SJCRH30 (cell line): Measurements from ENCODE around the gene PAEP. TPM values are rescaled to one million over a fixed set of nuclear protein-coding genes. Genes with fewer than 3 reads are reported as not detected.

Source experiments
- DNase-seq, 2 experiments: peaks; one replicate each; pipeline ENCODE4 v3.0.0-alpha.2; 2015 to 2020
- H3K27ac ChIP-seq: fragments of 250-450 bp; sonication (Bioruptor Pico); 2 replicates; pipeline ENCODE4 v1.5.1; 2020; ENCODE audit warnings: mild to moderate bottlenecking, moderate library complexity
- H3K27me3 ChIP-seq: fragments of 250-450 bp; sonication (Bioruptor Pico); 2 replicates; pipeline ENCODE4 v1.5.1; 2020; ENCODE audit warnings: mild to moderate bottlenecking, moderate library complexity
- H3K36me3 ChIP-seq: fragments of 250-450 bp; sonication (Bioruptor Pico); 2 replicates; pipeline ENCODE4 v1.5.1; 2020; ENCODE audit warnings: mild to moderate bottlenecking, moderate library complexity
- H3K4me1 ChIP-seq: fragments of 250-450 bp; sonication (Bioruptor Pico); 2 replicates; pipeline ENCODE4 v1.5.1; 2020; ENCODE audit warnings: mild to moderate bottlenecking, moderate library complexity
- H3K4me3 ChIP-seq: fragments of 250-450 bp; sonication (Bioruptor Pico); 2 replicates; pipeline ENCODE4 v1.5.1; 2020; ENCODE audit warnings: mild to moderate bottlenecking, moderate library complexity
- H3K9me3 ChIP-seq: fragments of 250-450 bp; sonication (Bioruptor Pico); replicated peaks from 2 replicates; pipeline ENCODE4 v1.5.1; 2020; ENCODE audit warnings: mild to moderate bottlenecking, moderate library complexity
- total RNA-seq: library from RNA; depleted of rRNA; stranded (reverse); fragments of >200 nt; shearing (Covaris generic); gene quantifications from 2 replicates; pipeline ENCODE4 v1.2.3, GENCODE V29; 2014

The PAEP gene
- total RNA-seq, 1 experiment from 2014 or later = not detected

DNA sequence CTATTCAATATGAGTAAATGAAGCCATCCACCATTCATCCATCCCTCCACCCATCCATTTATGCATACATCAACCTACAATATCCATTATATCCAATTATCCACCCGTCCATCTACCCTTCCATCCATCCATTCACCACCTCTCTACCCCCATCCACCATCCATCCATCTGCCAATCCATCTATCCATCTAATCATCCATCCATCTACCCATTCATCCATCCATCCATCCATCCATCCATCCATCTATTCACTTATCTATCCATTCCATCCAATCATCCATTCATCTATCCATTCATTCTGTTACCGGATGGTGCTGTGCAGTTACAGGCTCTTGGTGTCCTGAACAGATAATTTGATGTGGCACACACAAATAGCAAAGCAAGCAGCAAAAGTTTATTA is 10.7 kb downstream of the PAEP start:
- H3K9me3 ChIP-seq = no peaks in the 10 kb centered on the region
- H3K4me1 ChIP-seq = no peaks in the 10 kb centered on the region
- H3K36me3 ChIP-seq = no peaks in the 10 kb centered on the region
- no peak overlapping the region for H3K27ac ChIP-seq
- peaks cover 14% of the 10 kb centered on the region; the same call in 1 of the 2 replicates for H3K27me3 ChIP-seq
- H3K4me3 ChIP-seq = no peak overlapping the region
- no peak for DNase-seq

- H3K4me3 ChIP-seq = no peak overlapping the region
- H3K27ac ChIP-seq = no peak overlapping the region
- H3K9me3 ChIP-seq = no peaks in the 10 kb centered on the region
- no peak for DNase-seq
- H3K36me3 ChIP-seq = no peaks in the 10 kb centered on the region
- H3K4me1 ChIP-seq = no peaks in the 10 kb centered on the region
- peaks cover 17% of the 10 kb centered on the region; the same call in 1 of the 2 replicates for H3K27me3 ChIP-seq
Observed at GRCh38 chr9:135573124-135573523, 11.6 kb downstream of the PAEP start.

DNA sequence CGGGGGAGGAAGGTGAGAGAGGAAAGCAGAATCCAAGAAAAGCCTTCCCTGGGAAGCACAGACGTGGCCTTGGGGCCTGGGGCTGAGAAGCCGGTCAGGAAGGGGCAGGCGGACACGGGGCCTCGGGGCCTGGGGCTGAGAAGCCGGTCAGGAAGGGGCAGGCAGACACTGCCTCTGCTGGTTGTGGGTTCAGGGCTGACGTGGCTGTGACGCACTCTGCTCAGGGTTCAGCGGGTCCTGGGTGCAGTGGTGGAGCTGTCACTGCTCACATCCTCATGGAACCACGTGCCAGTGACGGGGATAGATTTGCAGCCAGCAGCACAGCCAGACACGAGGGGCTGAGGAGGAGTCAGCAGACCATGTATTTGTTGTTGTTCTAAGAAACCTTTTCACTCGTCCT is 12.8 kb downstream of the PAEP start:
- no peak overlapping the region for H3K27ac ChIP-seq
- H3K4me3 ChIP-seq = no peak overlapping the region
- DNase-seq = no peak
- H3K9me3 ChIP-seq = no peaks in the 10 kb centered on the region
- H3K36me3 ChIP-seq = no peaks in the 10 kb centered on the region
- no peaks in the 10 kb centered on the region for H3K4me1 ChIP-seq
- H3K27me3 ChIP-seq = peaks cover 15% of the 10 kb centered on the region; the same call in 1 of the 2 replicates

DNA sequence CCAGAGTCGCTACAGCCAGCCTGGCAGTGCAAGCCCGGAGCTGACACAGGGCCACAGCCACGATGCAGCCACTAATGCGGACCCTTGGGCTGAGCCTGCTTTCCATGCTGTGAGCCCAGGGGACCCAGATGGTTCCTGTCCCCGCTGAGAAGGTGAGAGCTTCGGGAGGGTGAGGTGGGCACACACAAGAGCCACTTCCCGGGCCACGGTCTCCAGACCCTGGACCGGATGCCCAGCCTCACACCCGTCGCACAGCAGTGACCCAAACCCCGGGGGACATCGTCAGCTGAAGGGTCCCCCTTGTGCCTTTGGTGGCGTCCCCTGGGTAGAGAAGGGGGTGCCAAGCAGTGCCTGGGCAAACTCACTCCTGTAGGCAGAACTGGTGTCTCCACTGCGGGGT is 13.4 kb downstream of the PAEP start:
- Histone ChIP-seq H3K4me3 (no peak overlapping the region), H3K4me1 (no peaks in the 10 kb centered on the region), H3K27ac (no peak overlapping the region), H3K9me3 (no peaks in the 10 kb centered on the region), H3K36me3 (no peaks in the 10 kb centered on the region), H3K27me3 (peaks cover 15% of the 10 kb centered on the region; the same call in 1 of the 2 replicates)
- no peak for DNase-seq

- Histone ChIP-seq H3K36me3 (no peaks in the 10 kb centered on the region), H3K4me3 (no peak overlapping the region), H3K9me3 (no peaks in the 10 kb centered on the region), H3K27me3 (peaks cover 15% of the 10 kb centered on the region; the same call in 1 of the 2 replicates), H3K4me1 (no peaks in the 10 kb centered on the region), H3K27ac (no peak overlapping the region)
- no peak for DNase-seq
Observed at GRCh38 chr9:135575995-135576631, 14.6 kb downstream of the PAEP start.

GRCh38 chr9:135577256-135577655 is 15.7 kb downstream of the PAEP start:
- H3K27me3 ChIP-seq = peaks cover 15% of the 10 kb centered on the region; the same call in 1 of the 2 replicates
- H3K36me3 ChIP-seq = no peaks in the 10 kb centered on the region
- H3K9me3 ChIP-seq = no peaks in the 10 kb centered on the region
- H3K4me3 ChIP-seq = no peak overlapping the region
- no peaks in the 10 kb centered on the region for H3K4me1 ChIP-seq
- DNase-seq = no peak
- no peak overlapping the region for H3K27ac ChIP-seq

- DNase-seq = no peak
- Histone ChIP-seq H3K4me3 (no peak overlapping the region), H3K36me3 (no peaks in the 10 kb centered on the region), H3K27me3 (peaks cover 15% of the 10 kb centered on the region; the same call in 1 of the 2 replicates), H3K4me1 (no peaks in the 10 kb centered on the region), H3K27ac (no peak overlapping the region), H3K9me3 (no peaks in the 10 kb centered on the region)
Observed at GRCh38 chr9:135579356-135579755, 17.8 kb downstream of the PAEP start.

DNA sequence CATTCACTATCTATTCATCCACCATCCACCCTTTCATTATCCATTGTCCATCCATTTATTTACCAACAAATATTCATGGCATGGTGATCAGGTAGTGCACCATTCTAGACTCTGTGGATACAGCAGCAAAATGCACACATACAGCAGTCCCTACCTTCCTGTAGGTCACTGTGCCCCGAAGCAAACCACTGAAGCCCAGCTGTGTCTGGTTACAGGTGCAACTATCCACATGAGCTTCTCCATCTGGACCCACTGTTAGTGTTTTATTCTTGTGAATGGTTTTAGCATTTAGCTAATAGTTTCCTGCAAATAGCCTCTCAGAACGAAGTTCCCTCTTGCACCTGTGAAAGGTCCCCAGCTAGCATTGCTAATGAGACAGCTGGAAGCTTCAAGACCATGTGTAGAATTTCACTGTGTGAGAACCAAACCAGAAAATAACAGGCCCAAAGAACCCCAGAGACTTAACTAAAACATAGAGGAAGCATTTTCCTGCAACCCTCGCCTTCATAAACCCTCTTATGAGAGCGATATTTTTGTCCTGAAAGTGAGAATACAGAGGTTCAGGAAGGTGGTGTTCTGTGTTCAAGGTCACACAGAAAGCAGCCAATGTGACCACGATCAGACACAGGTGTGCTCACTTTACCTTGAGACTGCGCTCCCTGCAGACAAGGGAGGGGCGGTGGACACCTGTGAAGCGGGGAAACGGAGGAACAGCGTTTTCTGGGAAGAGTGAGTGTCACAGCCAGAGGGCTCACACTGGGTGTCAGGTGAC is 18.5 kb downstream of the PAEP start:
- DNase-seq = no peak
- Histone ChIP-seq H3K4me3 (no peak overlapping the region), H3K27me3 (peaks cover 15% of the 10 kb centered on the region; the same call in 1 of the 2 replicates), H3K36me3 (no peaks in the 10 kb centered on the region), H3K4me1 (no peaks in the 10 kb centered on the region), H3K9me3 (no peaks in the 10 kb centered on the region), H3K27ac (no peak overlapping the region)

DNA sequence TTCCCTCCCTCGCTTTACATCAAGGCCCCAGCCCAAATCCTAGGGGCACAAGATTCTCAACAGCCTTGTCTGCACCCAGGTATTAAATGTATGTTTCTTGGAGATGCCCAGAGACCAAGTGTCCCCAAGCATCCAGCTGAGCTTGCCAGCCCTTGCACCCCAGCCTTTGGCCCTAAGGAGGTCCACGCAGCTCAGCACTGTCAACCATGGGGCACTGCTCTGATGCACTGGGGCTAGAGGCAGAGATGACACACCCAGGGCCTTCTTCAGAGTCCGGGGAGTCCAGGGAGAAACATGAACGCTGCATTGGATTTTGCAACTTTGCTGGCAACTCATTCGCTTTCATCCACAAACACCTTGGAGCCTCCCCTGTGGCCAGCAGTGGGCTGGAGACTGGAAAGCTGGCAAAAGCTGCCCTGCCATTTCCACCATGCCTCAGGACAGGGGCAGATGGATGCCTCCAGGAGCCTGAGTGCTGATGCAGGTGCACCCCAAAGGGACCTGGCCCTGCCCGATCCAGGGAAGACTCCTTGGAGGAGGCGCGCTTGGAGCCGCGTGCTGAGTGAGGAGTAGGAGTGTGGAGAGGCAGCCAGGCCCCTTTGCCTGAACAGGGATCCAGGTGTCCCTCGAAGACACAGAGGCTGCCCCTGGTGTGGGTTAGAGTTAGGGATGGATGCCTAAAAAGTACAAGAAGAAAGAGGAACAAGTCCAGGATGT is 19.3 kb downstream of the PAEP start:
- DNase-seq = no peak
- no peak overlapping the region for H3K4me3 ChIP-seq
- H3K4me1 ChIP-seq = no peaks in the 10 kb centered on the region
- peaks cover 10% of the 10 kb centered on the region; the same call in 1 of the 2 replicates for H3K27me3 ChIP-seq
- H3K9me3 ChIP-seq = no peaks in the 10 kb centered on the region
- no peaks in the 10 kb centered on the region for H3K36me3 ChIP-seq
- no peak overlapping the region for H3K27ac ChIP-seq

DNA sequence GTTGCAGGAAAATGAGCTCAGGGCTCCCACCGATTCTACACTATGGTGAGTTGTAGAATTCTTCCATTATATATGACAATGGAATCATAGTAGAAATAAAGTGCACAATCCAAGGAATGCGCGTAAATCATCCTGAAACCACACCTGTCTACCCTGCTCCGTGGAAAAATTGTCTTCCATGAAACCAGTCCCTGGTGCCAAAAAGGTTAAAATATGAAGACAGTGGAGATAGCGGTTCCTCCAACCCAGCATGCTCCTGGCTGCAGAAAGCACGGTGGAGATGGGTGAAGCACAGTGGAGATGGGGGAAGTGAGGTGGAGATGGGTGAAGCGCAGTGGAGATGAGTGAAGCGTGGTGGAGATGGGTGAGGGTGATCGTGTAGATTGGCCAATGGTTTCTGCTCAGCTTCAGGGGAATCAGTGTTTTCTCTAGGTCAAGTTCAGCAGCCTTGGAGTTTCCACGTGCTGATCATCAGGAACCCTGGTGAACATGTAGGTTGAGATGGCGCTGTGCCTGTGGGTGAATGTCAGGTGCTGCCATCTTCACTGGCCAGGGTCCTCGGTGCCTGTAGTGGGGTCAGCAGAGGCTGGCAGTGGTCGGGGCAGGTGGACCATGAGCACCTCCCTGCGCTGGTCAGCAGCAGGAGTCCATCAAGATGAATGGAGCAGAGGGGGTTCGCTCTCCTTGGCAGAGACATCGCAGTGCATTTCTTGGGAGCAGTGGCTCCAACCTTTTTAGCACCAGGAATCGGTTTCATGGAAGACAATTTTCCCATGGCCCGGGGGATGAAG is 20.3 kb downstream of the PAEP start:
- H3K36me3 ChIP-seq = no peaks in the 10 kb centered on the region
- H3K4me1 ChIP-seq = no peaks in the 10 kb centered on the region
- DNase-seq = no peak
- no peaks in the 10 kb centered on the region for H3K9me3 ChIP-seq
- no peak overlapping the region for H3K4me3 ChIP-seq
- no peak overlapping the region for H3K27ac ChIP-seq
- peaks cover 15% of the 10 kb centered on the region; the same call in 1 of the 2 replicates for H3K27me3 ChIP-seq

- Histone ChIP-seq H3K4me1 (no peaks in the 10 kb centered on the region), H3K27ac (no peak overlapping the region), H3K9me3 (no peaks in the 10 kb centered on the region), H3K27me3 (peaks cover 10% of the 10 kb centered on the region; the same call in 1 of the 2 replicates), H3K4me3 (no peak overlapping the region), H3K36me3 (no peaks in the 10 kb centered on the region)
- no peak for DNase-seq
Observed at GRCh38 chr9:135582541-135582940, 21.0 kb downstream of the PAEP start.

- Histone ChIP-seq H3K4me3 (no peak overlapping the region), H3K4me1 (no peaks in the 10 kb centered on the region), H3K36me3 (no peaks in the 10 kb centered on the region), H3K27me3 (peaks cover 9% of the 10 kb centered on the region; the same call in 1 of the 2 replicates), H3K27ac (no peak overlapping the region), H3K9me3 (no peaks in the 10 kb centered on the region)
- no peak for DNase-seq
Observed at GRCh38 chr9:135582966-135583687, 21.6 kb downstream of the PAEP start.

- H3K4me3 ChIP-seq = no peak overlapping the region
- H3K27ac ChIP-seq = no peak overlapping the region
- no peaks in the 10 kb centered on the region for H3K36me3 ChIP-seq
- H3K9me3 ChIP-seq = no peaks in the 10 kb centered on the region
- no peaks in the 10 kb centered on the region for H3K4me1 ChIP-seq
- H3K27me3 ChIP-seq = peaks cover 9% of the 10 kb centered on the region; the same call in 1 of the 2 replicates
- DNase-seq = no peak
Observed at GRCh38 chr9:135583688-135584011, 22.1 kb downstream of the PAEP start.

DNA sequence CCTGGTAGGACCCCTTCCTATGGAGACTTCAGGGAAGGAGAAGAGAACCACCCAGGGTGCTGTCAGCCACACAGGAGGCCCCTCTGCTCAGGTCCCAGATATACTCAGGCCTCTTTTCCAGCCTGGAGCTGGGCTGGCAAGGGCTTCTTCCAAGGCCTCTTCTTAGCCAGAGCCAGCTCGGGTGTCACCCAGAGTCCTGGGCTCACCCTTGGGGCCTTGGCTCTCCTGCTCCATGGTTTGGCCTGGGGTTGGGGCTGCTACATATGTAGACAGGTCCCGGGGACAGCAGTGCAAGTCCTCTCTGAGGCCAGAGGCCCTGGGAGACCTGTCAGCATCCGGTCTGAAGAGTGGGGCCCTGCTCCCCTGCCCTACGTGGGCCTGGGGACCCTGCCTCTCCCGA is 22.8 kb downstream of the PAEP start:
- no peak overlapping the region for H3K27ac ChIP-seq
- H3K9me3 ChIP-seq = no peaks in the 10 kb centered on the region
- no peaks in the 10 kb centered on the region for H3K36me3 ChIP-seq
- H3K4me3 ChIP-seq = no peak overlapping the region
- no peaks in the 10 kb centered on the region for H3K4me1 ChIP-seq
- DNase-seq = no peak
- H3K27me3 ChIP-seq = peaks cover 9% of the 10 kb centered on the region; the same call in 1 of the 2 replicates
